RWPE1 (cell line): Measurements from ENCODE around the gene SPATC1L.

Experiments
- CTCF ChIA-PET: fragments of 350-600 bp; sonication (Branson Sonifier 250); formaldehyde crosslinking; extraction: SDS; loops from one replicate; lab custom pipeline; 2021; lab: Yijun Ruan, JAX
- POLR2A ChIA-PET: fragments of 400-600 bp; formaldehyde crosslinking; extraction: SDS; loops from one replicate; lab custom pipeline; 2020; ENCODE audit warnings: antibody characterized with exemption; ENCODE audit not compliant: low non-redundant PET; lab: Yijun Ruan, JAX
- DNase-seq: peaks from one replicate; pipeline ENCODE4 v3.0.0; 2012; ENCODE audit warnings: low spot score
- H3K27ac ChIP-seq: fragments of 450-650 bp; 2 replicates; pipeline ENCODE4 v1.5.1; 2017
- TF ChIP-seq, protein P1 (sequence below): fragments of 450-650 bp; conservative IDR thresholded peaks from 2 replicates; pipeline ENCODE4 v1.5.1; 2017; ENCODE audit warnings: low read depth, mild to moderate bottlenecking

Gene SPATC1L

DNA sequence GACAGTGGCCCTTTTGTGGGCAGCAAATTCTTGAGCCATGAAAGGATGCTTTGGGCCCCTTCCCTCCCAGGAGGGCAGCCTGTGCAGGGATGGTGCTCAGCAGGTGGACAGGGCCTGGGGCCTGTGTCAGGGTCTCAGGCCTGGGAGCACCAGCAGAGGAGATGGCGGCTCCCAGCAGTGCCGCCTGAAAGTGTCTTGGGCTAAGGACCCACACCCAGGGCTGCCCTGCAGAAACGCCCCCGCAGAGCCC, 52.7 kb downstream of the SPATC1L start:
- H3K27ac ChIP-seq = no peak overlapping the region
- POLR2A ChIA-PET = no interaction called here
- no peak for DNase-seq
- TF ChIP-seq, protein P1, sequence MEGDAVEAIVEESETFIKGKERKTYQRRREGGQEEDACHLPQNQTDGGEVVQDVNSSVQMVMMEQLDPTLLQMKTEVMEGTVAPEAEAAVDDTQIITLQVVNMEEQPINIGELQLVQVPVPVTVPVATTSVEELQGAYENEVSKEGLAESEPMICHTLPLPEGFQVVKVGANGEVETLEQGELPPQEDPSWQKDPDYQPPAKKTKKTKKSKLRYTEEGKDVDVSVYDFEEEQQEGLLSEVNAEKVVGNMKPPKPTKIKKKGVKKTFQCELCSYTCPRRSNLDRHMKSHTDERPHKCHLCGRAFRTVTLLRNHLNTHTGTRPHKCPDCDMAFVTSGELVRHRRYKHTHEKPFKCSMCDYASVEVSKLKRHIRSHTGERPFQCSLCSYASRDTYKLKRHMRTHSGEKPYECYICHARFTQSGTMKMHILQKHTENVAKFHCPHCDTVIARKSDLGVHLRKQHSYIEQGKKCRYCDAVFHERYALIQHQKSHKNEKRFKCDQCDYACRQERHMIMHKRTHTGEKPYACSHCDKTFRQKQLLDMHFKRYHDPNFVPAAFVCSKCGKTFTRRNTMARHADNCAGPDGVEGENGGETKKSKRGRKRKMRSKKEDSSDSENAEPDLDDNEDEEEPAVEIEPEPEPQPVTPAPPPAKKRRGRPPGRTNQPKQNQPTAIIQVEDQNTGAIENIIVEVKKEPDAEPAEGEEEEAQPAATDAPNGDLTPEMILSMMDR = no peak
- CTCF ChIA-PET = no interaction called here

DNA sequence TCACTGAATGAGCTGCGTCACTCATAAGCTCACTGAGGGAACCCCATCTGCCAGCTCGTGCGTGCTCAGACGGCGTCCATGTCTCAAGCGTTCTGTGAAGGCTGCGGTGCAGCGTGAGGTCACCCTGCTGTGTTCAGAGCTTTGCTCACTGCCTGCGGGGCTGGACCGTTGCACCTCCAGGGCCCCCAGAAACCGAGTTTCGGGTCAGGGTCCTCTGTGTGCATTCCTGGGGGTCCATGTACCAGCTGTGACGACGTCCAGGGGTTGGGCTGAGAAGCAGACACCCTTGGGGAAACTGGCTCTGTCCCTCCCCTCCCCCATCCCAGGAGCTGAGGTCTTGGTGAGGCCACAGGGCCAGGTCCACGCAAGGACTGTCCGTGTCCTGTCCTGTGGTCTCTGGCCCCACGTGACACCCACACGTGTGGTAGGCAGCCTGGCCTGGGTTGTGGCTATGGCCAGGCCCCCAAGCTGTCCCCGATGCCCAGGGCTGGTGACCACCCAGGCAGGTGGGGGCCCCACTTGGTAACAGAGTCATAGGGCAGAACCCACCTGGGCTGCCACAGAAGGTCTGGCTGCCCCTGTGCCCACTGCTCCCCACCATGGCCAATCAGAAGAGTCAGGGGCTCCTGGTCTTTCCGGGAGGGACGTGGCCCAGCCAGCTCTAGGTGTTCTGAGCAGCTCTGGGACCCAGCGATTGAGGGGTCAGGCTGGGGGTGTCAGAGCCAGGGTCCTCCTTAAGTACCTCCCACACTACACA, 53.2 kb downstream of the SPATC1L start:
- CTCF ChIA-PET = no interaction called here
- POLR2A ChIA-PET = no interaction called here
- TF ChIP-seq, protein P1 = no peak
- no peak overlapping the region for H3K27ac ChIP-seq
- DNase-seq = no peak

- CTCF ChIA-PET = no interaction called here
- H3K27ac ChIP-seq = no peak overlapping the region
- TF ChIP-seq, protein P1 = no peak
- no peak for DNase-seq
- POLR2A ChIA-PET = interaction anchor here (0.6 kb wide), 1 partner anchor 237 kb away, joined by 4 read pairs; no protein-coding TSS in a partner anchor
Measured at GRCh38 chr21:46129846-46130651, 54.2 kb downstream of the SPATC1L start.

- TF ChIP-seq, protein P1 = no peak
- DNase-seq = no peak
- POLR2A ChIA-PET = no interaction called here
- H3K27ac ChIP-seq = no peak overlapping the region
- CTCF ChIA-PET = no interaction called here
Measured at GRCh38 chr21:46128933-46129571, 55.2 kb downstream of the SPATC1L start.

DNA sequence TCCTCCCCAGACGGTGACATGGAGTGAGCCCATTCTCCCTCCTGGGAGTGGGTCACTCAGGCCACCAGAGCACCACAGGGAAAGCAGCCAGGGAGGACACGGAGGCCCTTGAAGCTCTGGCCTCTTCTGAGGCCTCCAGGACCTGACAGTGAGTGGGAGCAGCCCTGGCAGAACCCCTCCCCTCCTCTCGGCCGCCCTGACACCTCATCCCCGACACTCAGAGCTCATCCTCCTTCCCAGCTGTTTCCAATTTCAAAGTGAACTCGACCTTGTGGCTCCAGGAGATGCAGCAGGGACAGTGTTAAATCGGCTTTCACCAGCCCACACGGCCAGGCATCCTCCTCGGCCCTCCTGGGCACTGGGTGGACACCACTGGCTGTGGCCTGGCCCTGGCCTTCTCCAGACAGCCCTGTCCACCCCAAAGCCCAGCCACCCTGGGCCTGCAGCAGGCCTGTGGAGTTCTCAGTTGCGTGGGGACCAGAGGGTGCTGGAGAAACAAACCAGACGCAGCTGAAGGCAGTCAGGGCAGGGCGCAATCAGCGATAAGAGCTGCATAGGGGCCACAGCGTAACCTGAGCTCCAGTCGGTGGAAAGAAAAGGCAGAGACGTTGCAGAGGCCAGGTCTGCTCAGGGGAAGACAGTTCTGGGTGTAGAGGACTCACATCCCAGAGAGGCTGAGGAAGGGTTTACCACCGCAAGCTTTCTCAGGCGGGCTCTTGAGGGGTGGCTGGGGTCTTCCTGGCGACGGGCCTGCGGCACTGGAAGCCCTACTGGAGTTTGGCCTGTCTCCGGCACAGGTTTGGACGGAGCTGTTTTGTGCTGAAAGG, 55.9 kb downstream of the SPATC1L start:
- H3K27ac ChIP-seq = no peak overlapping the region
- DNase-seq = no peak
- TF ChIP-seq, protein P1 = no peak
- POLR2A ChIA-PET = no interaction called here
- CTCF ChIA-PET = no interaction called here
